ENCODE results near the gene NXPH3.

Gene NXPH3

GRCh38 chr17:49576088-49576916 is 631 bp downstream of the NXPH3 start:
- peak; percentile 91 for DNase-seq (ENCODE audit: low spot score)

DNA sequence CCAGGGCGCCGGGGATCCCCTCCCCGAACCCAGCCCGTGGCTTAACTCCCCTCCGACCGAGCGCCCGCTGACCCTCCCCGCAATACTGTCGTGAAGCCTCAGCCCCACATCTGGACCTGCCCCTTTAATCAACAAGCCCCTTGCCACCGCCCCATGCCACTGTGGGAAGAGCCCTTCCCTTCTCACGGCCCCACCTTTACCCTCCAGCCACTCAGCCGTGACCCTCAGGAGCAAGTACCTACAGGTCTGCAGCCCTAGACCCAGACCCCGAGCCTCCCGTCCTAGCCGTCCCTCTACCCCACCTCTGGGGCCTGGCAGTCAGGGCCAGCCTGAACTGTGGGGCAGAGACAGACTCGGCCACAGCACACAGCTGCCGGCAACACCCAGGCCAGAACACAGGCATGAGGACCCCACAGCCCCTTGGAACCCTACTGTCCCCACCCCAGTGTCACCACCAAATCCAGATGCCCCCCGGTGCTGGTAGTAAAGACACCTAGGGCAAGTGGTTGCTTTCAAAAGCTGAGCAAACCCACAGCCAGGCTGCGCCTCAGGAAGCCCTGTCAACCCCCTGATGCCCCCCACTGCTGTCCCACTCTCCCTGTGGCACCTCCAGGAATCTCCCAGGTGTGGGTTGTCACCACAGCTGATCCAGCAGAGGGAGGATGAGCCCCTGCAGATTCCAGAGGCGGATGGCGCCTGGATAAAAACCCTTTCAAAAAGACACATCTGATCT is 1.4 kb downstream of the NXPH3 start:
- DNase-seq (ENCODE audit: low spot score) = no peak

DNA sequence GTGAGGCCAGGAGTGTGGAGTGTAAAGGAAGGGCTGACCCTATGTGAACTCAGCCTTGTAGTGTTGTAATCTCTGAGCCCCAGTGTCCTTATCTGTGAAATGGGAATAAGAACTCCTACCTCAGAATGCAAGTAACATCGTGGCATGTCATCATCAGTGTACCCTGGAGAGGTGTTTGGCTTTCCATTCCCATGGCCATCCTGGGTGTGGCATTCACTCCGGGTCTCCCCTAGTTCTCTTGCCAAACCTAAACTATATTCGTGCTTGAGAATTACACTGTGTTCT is 1.9 kb downstream of the NXPH3 start:
- DNase-seq (ENCODE audit: low spot score) = peak; percentile 50

DNA sequence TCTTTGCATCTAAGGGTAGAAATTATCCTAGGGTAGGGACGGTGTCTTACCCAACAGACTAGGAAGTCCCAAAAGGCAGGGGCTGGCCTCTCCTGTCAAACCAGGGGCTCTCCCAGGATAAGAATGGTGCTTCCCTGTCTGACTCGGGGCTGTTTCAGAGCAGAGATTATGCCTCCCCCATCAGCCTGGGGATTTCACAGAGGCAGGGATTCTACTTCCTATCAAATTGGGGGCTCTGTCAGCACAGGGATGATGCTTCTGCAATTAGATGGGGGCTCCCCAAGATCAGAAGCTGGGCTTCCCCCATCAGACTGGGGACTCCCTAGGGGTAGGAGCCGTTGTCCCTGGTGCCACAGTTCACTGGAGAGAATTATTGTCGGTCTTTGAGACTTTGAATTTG is 2.3 kb downstream of the NXPH3 start:
- no peak for DNase-seq (ENCODE audit: low spot score)

GRCh38 chr17:49578414-49578813 is 2.7 kb downstream of the NXPH3 start:
- no peak for DNase-seq (ENCODE audit: low spot score)

DNA sequence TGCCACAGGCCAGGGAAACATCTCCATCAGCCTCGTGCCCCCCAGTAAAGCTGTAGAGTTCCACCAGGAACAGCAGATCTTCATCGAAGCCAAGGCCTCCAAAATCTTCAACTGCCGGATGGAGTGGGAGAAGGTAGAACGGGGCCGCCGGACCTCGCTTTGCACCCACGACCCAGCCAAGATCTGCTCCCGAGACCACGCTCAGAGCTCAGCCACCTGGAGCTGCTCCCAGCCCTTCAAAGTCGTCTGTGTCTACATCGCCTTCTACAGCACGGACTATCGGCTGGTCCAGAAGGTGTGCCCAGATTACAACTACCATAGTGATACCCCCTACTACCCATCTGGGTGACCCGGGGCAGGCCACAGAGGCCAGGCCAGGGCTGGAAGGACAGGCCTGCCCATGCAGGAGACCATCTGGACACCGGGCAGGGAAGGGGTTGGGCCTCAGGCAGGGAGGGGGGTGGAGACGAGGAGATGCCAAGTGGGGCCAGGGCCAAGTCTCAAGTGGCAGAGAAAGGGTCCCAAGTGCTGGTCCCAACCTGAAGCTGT is 3.4 kb downstream of the NXPH3 start:
- no peak for DNase-seq (ENCODE audit: low spot score)

DNA sequence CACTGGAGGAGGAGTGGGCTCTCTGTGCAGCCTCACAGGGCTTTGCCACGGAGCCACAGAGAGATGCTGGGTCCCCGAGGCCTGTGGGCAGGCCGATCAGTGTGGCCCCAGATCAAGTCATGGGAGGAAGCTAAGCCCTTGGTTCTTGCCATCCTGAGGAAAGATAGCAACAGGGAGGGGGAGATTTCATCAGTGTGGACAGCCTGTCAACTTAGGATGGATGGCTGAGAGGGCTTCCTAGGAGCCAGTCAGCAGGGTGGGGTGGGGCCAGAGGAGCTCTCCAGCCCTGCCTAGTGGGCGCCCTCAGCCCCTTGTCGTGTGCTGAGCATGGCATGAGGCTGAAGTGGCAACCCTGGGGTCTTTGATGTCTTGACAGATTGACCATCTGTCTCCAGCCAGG is 3.9 kb downstream of the NXPH3 start:
- DNase-seq (ENCODE audit: low spot score) = no peak

DNA sequence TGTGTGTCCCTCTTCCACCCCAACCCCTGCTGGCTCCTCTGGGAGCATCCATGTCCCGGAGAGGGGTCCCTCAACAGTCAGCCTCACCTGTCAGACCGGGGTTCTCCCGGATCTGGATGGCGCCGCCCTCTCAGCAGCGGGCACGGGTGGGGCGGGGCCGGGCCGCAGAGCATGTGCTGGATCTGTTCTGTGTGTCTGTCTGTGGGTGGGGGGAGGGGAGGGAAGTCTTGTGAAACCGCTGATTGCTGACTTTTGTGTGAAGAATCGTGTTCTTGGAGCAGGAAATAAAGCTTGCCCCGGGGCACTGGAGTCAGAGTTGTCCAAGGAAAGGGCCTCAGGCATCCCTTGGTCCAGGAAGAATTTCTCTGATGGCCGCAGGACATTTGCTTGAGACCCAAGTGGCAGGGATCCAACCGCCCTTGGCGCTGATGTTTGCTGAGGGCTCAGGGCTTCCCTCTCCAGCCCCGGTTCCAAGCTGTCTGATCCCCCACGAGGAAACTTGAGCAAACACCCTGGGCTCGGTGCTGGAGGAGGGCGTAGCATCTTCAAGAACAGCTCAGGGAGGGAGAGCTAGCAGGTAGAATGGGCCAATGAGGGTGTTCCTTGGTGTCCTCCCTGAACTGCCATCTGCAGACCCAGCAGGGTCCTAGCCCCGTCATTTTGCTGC is 4.5 kb downstream of the NXPH3 start:
- no peak for DNase-seq (ENCODE audit: low spot score)

GRCh38 chr17:49580981-49581647 is 5.4 kb downstream of the NXPH3 start:
- no peak for DNase-seq (ENCODE audit: low spot score)

DNA sequence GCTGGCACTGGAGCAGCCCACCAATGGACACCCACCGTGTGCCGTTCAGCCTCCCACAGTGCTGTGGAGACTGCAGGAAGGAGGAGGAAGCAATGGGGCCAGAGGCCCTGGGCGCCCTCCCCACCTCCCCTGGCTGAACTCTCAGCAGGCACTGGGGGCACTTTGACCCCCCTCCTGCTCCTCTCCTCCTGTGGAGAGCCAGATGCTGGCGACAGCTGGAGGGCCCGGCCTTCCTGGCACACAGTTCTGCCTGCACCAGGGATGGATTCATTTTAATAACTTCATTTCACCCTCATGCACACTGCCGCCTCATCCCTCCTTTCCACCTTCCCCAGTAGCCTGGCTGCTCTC is 6.0 kb downstream of the NXPH3 start:
- DNase-seq (ENCODE audit: low spot score) = no peak

- no peak for DNase-seq (ENCODE audit: low spot score)
Measured at GRCh38 chr17:49582055-49582722, 6.5 kb downstream of the NXPH3 start.

DNA sequence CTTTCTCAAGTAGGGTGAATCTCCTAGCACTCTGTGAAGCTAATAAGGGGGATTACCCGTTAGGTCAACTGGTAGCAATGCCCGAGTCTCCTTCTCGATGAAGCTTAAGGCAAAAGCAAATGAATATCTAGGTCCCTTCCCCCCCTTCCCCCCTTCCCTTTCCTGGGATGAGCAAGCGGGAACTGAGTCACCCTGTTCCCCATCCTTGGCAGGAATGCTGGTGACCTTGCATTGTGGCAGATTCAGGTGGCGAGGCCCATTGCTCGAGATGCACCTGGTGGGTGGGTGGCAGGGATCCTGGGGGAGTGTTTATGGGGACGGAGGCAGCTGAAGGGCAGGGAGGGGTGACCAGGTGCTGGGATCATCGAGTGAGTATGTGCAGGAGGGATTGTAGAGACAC is 7.1 kb downstream of the NXPH3 start:
- no peak for DNase-seq (ENCODE audit: low spot score)

- no peak for DNase-seq (ENCODE audit: low spot score)
Measured at GRCh38 chr17:49583226-49583625, 7.6 kb downstream of the NXPH3 start.

GRCh38 chr17:49583889-49584288 is 8.2 kb downstream of the NXPH3 start:
- no peak for DNase-seq (ENCODE audit: low spot score)

- peak; percentile 64 for DNase-seq (ENCODE audit: low spot score)
Measured at GRCh38 chr17:49585422-49586027, 9.9 kb downstream of the NXPH3 start.

GRCh38 chr17:49587366-49588073 is 11.8 kb downstream of the NXPH3 start:
- no peak for DNase-seq (ENCODE audit: low spot score)

GRCh38 chr17:49588312-49588711 is 12.6 kb downstream of the NXPH3 start:
- no peak for DNase-seq (ENCODE audit: low spot score)

- DNase-seq (ENCODE audit: low spot score) = no peak
Measured at GRCh38 chr17:49588726-49589576, 13.3 kb downstream of the NXPH3 start.

GRCh38 chr17:49589577-49589927 is 13.9 kb downstream of the NXPH3 start:
- DNase-seq (ENCODE audit: low spot score) = no peak

GRCh38 chr17:49590874-49591273 is 15.2 kb downstream of the NXPH3 start:
- no peak for DNase-seq (ENCODE audit: low spot score)

Measured in HuH-7 (cell line).